GM12878 (cell line): ENCODE measurements around the gene C10orf88. TPM values are rescaled to one million over a fixed set of nuclear protein-coding genes. Genes with fewer than 3 reads are reported as not detected.

Experiments
- ATAC-seq: fragments of 200-7000 bp; cut with Tn5 transposase; 3 replicates; pipeline ENCODE4 v1.9.1; 2020; ENCODE audit warnings: mild to moderate bottlenecking, moderate library complexity
- BruUV-seq: library from RNA; stranded (reverse); fragments of 400-500 nt; replicated peaks from 2 replicates; lab custom pipeline; 2021; lab: Mats Ljungman, UMichigan
- CTCF ChIA-PET: fragments of 300-600 bp; sonication (Branson Sonifier 250); formaldehyde crosslinking; extraction: SDS; loops from one replicate; lab custom pipeline; 2021; ENCODE audit warnings: inconsistent platforms; lab: Yijun Ruan, JAX
- POLR2A ChIA-PET: fragments of 350-600 bp; formaldehyde crosslinking; extraction: SDS; loops from one replicate; lab custom pipeline; 2021; ENCODE audit warnings: inconsistent platforms; lab: Charles Lee
- RAD21 ChIA-PET: fragments of 300-600 bp; sonication (Branson Sonifier 250); formaldehyde crosslinking; loops from one replicate; lab custom pipeline; 2023; ENCODE audit warnings: antibody characterized with exemption; ENCODE audit not compliant: unreplicated experiment; lab: Charles Lee
- SMC1A ChIA-PET: fragments of 300-600 bp; sonication (Branson Sonifier 250); formaldehyde crosslinking; loops from one replicate; lab custom pipeline; 2023; ENCODE audit not compliant: unreplicated experiment, uncharacterized antibody; lab: Charles Lee
- DNase-seq: peaks from one replicate; pipeline ENCODE4 v3.0.0-alpha.2; 2011; ENCODE audit warnings: low read depth, low spot score
- FAIRE-seq: peaks from 3 replicates; lab custom pipeline; 2011; peaks lifted over from hg19 to GRCh38; lab: Jason Lieb, UNC
- H2AFZ ChIP-seq: 2 replicates; pipeline ENCODE4 v1.6.0; 2011; ENCODE audit warnings: low read depth, low read length, control low read depth; ENCODE audit not compliant: control insufficient read depth
- H3K27ac ChIP-seq: 2 replicates; pipeline ENCODE4 v1.5.1; 2011; ENCODE audit warnings: control low read depth; ENCODE audit not compliant: control insufficient read depth, insufficient read depth
- H3K27me3 ChIP-seq, 2 experiments: replicated peaks in 1 of 2; 2 replicates each; pipeline versions ENCODE4 v1.6.0 to v1.6.1; 2011; ENCODE audit warnings: low read length in 1 of 2; ENCODE audit not compliant: control insufficient read depth in 2 of 2, insufficient read depth in 2 of 2
- H3K36me3 ChIP-seq, 2 experiments: 2 replicates each; pipeline ENCODE4 v1.5.1; 2011; ENCODE audit warnings: low read length in 1 of 2; ENCODE audit not compliant: control insufficient read depth in 2 of 2, insufficient read depth in 2 of 2
- H3K4me1 ChIP-seq: 2 replicates; pipeline ENCODE4 v1.6.1; 2011; ENCODE audit warnings: mild to moderate bottlenecking, low read length, moderate library complexity, mixed read lengths; ENCODE audit not compliant: control insufficient read depth, insufficient read depth
- H3K4me2 ChIP-seq: 2 replicates; pipeline ENCODE4 v1.6.0; 2011; ENCODE audit warnings: control low read depth; ENCODE audit not compliant: control insufficient read depth, insufficient read depth
- H3K4me3 ChIP-seq: fragments of 200-600 bp; sonication (generic); 2 replicates; pipeline ENCODE4 v1.5.1; 2016
- H3K79me2 ChIP-seq: 2 replicates; pipeline ENCODE4 v1.6.0; 2011; ENCODE audit warnings: low read length; ENCODE audit not compliant: control insufficient read depth, insufficient read depth
- H3K9ac ChIP-seq: 2 replicates; pipeline ENCODE4 v1.8.0; 2011; ENCODE audit warnings: low read length, control low read depth, mixed read lengths; ENCODE audit not compliant: control insufficient read depth, insufficient read depth
- H3K9me3 ChIP-seq: replicated peaks from 3 replicates; pipeline ENCODE4 v1.5.1; 2011; ENCODE audit warnings: mild to moderate bottlenecking, low read length; ENCODE audit not compliant: control insufficient read depth, insufficient read depth
- H4K20me1 ChIP-seq: 2 replicates; pipeline ENCODE4 v1.6.0; 2011; ENCODE audit not compliant: control insufficient read depth, insufficient read depth
- CBX3 ChIP-seq: fragments of 200-600 bp; sonication (generic); IDR thresholded peaks from 2 replicates; pipeline ENCODE4 v1.6.1; 2016; ENCODE audit warnings: low read depth, borderline replicate concordance
- CREM ChIP-seq: IDR thresholded peaks from 2 replicates; pipeline ENCODE4 v1.6.1; 2014; ENCODE audit warnings: antibody characterized with exemption, low read depth
- EED ChIP-seq: sonication (generic); IDR thresholded peaks from 2 replicates; pipeline ENCODE4 v1.6.1; 2016; ENCODE audit warnings: antibody characterized with exemption, low read depth
- ESRRA ChIP-seq: IDR thresholded peaks from 2 replicates; pipeline ENCODE4 v1.6.1; 2012; ENCODE audit warnings: mild to moderate bottlenecking, low read length, improper control_type of control experiment
- GATAD2B ChIP-seq: fragments of 450-650 bp; conservative IDR thresholded peaks from 2 replicates; pipeline ENCODE4 v1.6.1; 2017; ENCODE audit warnings: low read depth, mild to moderate bottlenecking, moderate library complexity
- PAX5 ChIP-seq: IDR thresholded peaks from 2 replicates; pipeline ENCODE4 v1.6.1; 2011; ENCODE audit warnings: low read depth, low read length, borderline replicate concordance
- SIN3A ChIP-seq: IDR thresholded peaks from 2 replicates; pipeline ENCODE4 v1.6.1; 2012; ENCODE audit warnings: low read depth, low read length, improper control_type of control experiment
- SREBF1 ChIP-seq: IDR thresholded peaks from 2 replicates; pipeline ENCODE4 v1.6.1; 2012; ENCODE audit warnings: mild to moderate bottlenecking, low read length
- ZNF207 ChIP-seq: fragments of 450-650 bp; IDR thresholded peaks from 2 replicates; pipeline ENCODE4 v1.6.1; 2014; ENCODE audit warnings: antibody characterized with exemption, mild to moderate bottlenecking, borderline replicate concordance
- ZNF384 ChIP-seq: IDR thresholded peaks from 2 replicates; pipeline ENCODE4 v1.6.1; 2012; ENCODE audit warnings: low read depth, mild to moderate bottlenecking, low read length, improper control_type of control experiment, borderline replicate concordance
- WGBS: methylation state at CpG from one replicate; pipeline ENCODE4 v1.1.6; 2016; ENCODE audit warnings: low lambda C conversion rate; ENCODE audit not compliant: insufficient replicate concordance, insufficient coverage; ENCODE audit errors: missing lambda C conversion rate; 5-methylcytosine and 5-hydroxymethylcytosine counted together
- in situ Hi-C: fragments of 300-500 bp; cut with MboI; formaldehyde crosslinking; loops from 9 replicates; pipeline ENCODE4 v1.14.3; 2018; ENCODE audit warnings: mixed read lengths
- intact Hi-C: fragments of 100-400 bp; cut with micrococcal nuclease; formaldehyde crosslinking; loops from one replicate; pipeline ENCODE4 v1.14.2; 2022; ENCODE audit not compliant: unreplicated experiment
- polyA plus RNA-seq, 11 experiments: library from polyadenylated mRNA; depleted of rRNA in 4 of 11; unstranded in 6 of 11; stranded (reverse) in 5 of 11; fragments of >200 nt; fragmentation: Nextera tagmentation in 4 of 11; fragmentation: Illumina TruSeq in 1 of 11; extraction: Ambion mirVana in 4 of 11; extraction: Trizol in 1 of 11; gene quantifications; 1 replicate in 1 of 11; 2 replicates in 10 of 11; pipeline versions ENCODE4 v1.2.1 to v1.2.3, GENCODE V29; 2011 to 2016; ENCODE audit warnings: inconsistent platforms in 2 of 11, missing spikeins in 2 of 11, low read depth in 1 of 11
- total RNA-seq, 4 experiments: library from RNA; depleted of rRNA in 3 of 4; stranded (reverse); fragments of >200 nt in 3 of 4; fragmentation: Illumina TruSeq in 1 of 4; extraction: Trizol in 1 of 4; gene quantifications; 2 replicates each; pipeline versions ENCODE4 v1.2.1 to v1.2.3, GENCODE V29; 2013 to 2021
- TF ChIP-seq, protein P1 (sequence below): fragments of 450-650 bp; IDR thresholded peaks from 2 replicates; pipeline ENCODE4 v1.6.1; 2016; ENCODE audit warnings: mild to moderate bottlenecking, moderate library complexity, borderline replicate concordance
- TF ChIP-seq, protein P2 (sequence below): fragments of 450-650 bp; conservative IDR thresholded peaks from 2 replicates; pipeline ENCODE4 v1.6.1; 2017; ENCODE audit warnings: mild to moderate bottlenecking, moderate library complexity

The C10orf88 gene
- total and polyA plus RNA-seq, 10 of the 15 experiments (the other 5 are each of a cell fraction or from before 2014, with no cell fraction given) = 4.7 to 12.5 (median 8.5) TPM

- BruUV-seq = no TSS peak
- no peak for ATAC-seq
- no peak for FAIRE-seq
Observed at GRCh38 chr10:122915700-122916099, 38.3 kb downstream of the C10orf88 start.

GRCh38 chr10:122911889-122912484 lies 42.0 kb downstream of the C10orf88 start:
- no peak for DNase-seq
- CTCF ChIA-PET = no interaction called here
- whole genome bisulfite sequencing = 28% methylated on average over 5 of the region's 5 CpGs
- ATAC-seq = peak; percentile 74
- POLR2A ChIA-PET = no interaction called here
- H3K27ac ChIP-seq = no peak overlapping the region
- peak; percentile 38 for FAIRE-seq
- in situ Hi-C loops = no loop called here
- no peak overlapping the region for H2AFZ ChIP-seq
- H3K27me3 ChIP-seq = no peaks in the 10 kb centered on the region
- H4K20me1 ChIP-seq = no peaks in the 10 kb centered on the region
- intact Hi-C loops = no loop called here
- SMC1A ChIA-PET = no interaction called here
- H3K4me3 ChIP-seq = no peak overlapping the region
- no peaks in the 10 kb centered on the region for H3K4me1 ChIP-seq
- H3K9ac ChIP-seq = no peak overlapping the region
- BruUV-seq = no TSS peak
- no peaks in the 10 kb centered on the region for H3K36me3 ChIP-seq
- RAD21 ChIA-PET = no interaction called here
- no peaks in the 10 kb centered on the region for H3K9me3 ChIP-seq
- H3K79me2 ChIP-seq = no peaks in the 10 kb centered on the region
- no peak overlapping the region for H3K4me2 ChIP-seq
- TF ChIP-seq, protein P1, sequence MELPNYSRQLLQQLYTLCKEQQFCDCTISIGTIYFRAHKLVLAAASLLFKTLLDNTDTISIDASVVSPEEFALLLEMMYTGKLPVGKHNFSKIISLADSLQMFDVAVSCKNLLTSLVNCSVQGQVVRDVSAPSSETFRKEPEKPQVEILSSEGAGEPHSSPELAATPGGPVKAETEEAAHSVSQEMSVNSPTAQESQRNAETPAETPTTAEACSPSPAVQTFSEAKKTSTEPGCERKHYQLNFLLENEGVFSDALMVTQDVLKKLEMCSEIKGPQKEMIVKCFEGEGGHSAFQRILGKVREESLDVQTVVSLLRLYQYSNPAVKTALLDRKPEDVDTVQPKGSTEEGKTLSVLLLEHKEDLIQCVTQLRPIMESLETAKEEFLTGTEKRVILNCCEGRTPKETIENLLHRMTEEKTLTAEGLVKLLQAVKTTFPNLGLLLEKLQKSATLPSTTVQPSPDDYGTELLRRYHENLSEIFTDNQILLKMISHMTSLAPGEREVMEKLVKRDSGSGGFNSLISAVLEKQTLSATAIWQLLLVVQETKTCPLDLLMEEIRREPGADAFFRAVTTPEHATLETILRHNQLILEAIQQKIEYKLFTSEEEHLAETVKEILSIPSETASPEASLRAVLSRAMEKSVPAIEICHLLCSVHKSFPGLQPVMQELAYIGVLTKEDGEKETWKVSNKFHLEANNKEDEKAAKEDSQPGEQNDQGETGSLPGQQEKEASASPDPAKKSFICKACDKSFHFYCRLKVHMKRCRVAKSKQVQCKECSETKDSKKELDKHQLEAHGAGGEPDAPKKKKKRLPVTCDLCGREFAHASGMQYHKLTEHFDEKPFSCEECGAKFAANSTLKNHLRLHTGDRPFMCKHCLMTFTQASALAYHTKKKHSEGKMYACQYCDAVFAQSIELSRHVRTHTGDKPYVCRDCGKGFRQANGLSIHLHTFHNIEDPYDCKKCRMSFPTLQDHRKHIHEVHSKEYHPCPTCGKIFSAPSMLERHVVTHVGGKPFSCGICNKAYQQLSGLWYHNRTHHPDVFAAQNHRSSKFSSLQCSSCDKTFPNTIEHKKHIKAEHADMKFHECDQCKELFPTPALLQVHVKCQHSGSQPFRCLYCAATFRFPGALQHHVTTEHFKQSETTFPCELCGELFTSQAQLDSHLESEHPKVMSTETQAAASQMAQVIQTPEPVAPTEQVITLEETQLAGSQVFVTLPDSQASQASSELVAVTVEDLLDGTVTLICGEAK = peak; percentile 88
- TF ChIP-seq EED = no peak
- TF ChIP-seq, protein P2, sequence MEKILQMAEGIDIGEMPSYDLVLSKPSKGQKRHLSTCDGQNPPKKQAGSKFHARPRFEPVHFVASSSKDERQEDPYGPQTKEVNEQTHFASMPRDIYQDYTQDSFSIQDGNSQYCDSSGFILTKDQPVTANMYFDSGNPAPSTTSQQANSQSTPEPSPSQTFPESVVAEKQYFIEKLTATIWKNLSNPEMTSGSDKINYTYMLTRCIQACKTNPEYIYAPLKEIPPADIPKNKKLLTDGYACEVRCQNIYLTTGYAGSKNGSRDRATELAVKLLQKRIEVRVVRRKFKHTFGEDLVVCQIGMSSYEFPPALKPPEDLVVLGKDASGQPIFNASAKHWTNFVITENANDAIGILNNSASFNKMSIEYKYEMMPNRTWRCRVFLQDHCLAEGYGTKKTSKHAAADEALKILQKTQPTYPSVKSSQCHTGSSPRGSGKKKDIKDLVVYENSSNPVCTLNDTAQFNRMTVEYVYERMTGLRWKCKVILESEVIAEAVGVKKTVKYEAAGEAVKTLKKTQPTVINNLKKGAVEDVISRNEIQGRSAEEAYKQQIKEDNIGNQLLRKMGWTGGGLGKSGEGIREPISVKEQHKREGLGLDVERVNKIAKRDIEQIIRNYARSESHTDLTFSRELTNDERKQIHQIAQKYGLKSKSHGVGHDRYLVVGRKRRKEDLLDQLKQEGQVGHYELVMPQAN = 0 out of 2 replicates have a peak, but pooled peaks have one; percentile 40
- peak; percentile 97 for TF ChIP-seq SREBF1
- peak; percentile 96 for TF ChIP-seq SIN3A
- no peak for TF ChIP-seq CREM
- no peak for TF ChIP-seq ZNF207
- no peak for TF ChIP-seq ESRRA

More at GRCh38 chr10:122915700-122916099, 38.3 kb downstream of the C10orf88 start:
- H4K20me1 ChIP-seq = no peaks in the 10 kb centered on the region
- CTCF ChIA-PET = no interaction called here
- POLR2A ChIA-PET = no interaction called here
- SMC1A ChIA-PET = no interaction called here
- H3K27ac ChIP-seq = no peak overlapping the region
- H3K4me3 ChIP-seq = no peak overlapping the region
- no peak overlapping the region for H2AFZ ChIP-seq
- no peaks in the 10 kb centered on the region for H3K4me1 ChIP-seq
- H3K4me2 ChIP-seq = no peak overlapping the region
- intact Hi-C loops (no loop called here), in situ Hi-C loops (no loop called here)
- no peak overlapping the region for H3K9ac ChIP-seq
- H3K36me3 ChIP-seq = no peaks in the 10 kb centered on the region
- H3K27me3 ChIP-seq = no peaks in the 10 kb centered on the region
- H3K79me2 ChIP-seq = no peaks in the 10 kb centered on the region
- no peaks in the 10 kb centered on the region for H3K9me3 ChIP-seq
- RAD21 ChIA-PET = no interaction called here
- WGBS = 25% methylated on average over 2 of the region's 2 CpGs
- no peak for DNase-seq
- TF ChIP-seq GATAD2B = no peak
- TF ChIP-seq ZNF384 = no peak
- no peak for TF ChIP-seq CBX3
- TF ChIP-seq PAX5 = no peak
